OCI-LY3 (cell line): Measurements from ENCODE around the gene ACOXL.

Source experiments
- H2AFZ ChIP-seq: fragments of 200-600, 300-600 bp; shearing (Covaris generic); 2 replicates; pipeline ENCODE4 v1.6.0; 2014; ENCODE audit warnings: antibody characterized with exemption, low read depth, low read length
- H3K27ac ChIP-seq: fragments of 200-600, 300-600 bp; sonication (generic); 2 replicates; pipeline ENCODE4 v1.5.1; 2014; ENCODE audit warnings: mild to moderate bottlenecking, low read length, moderate library complexity, mixed read lengths
- H3K27me3 ChIP-seq: fragments of 200-600, 300-600 bp; sonication (generic); 2 replicates; pipeline ENCODE4 v1.6.1; 2014; ENCODE audit warnings: low read depth, low read length, mixed read lengths
- H3K36me3 ChIP-seq: fragments of 200-600, 300-600 bp; sonication (generic); replicated peaks from 2 replicates; pipeline ENCODE3; 2014; ENCODE audit warnings: low read depth, low read length, mixed read lengths
- H3K4me1 ChIP-seq: fragments of 300-600, 200-600 bp; sonication (generic); 2 replicates; pipeline ENCODE4 v1.6.1; 2014; ENCODE audit warnings: low read length, mixed read lengths
- H3K4me2 ChIP-seq: fragments of 200-600, 300-600 bp; sonication (generic); 2 replicates; pipeline ENCODE4 v1.6.1; 2014; ENCODE audit warnings: low read length, mixed read lengths
- H3K4me3 ChIP-seq: fragments of 300-600, 200-600 bp; sonication (generic); 2 replicates; pipeline ENCODE4 v1.5.1; 2014; ENCODE audit warnings: antibody characterized with exemption, mild to moderate bottlenecking, low read length, moderate library complexity
- H3K79me2 ChIP-seq: fragments of 300-600, 200-600 bp; shearing (Covaris generic); 2 replicates; pipeline ENCODE4 v1.6.1; 2014; ENCODE audit warnings: mild to moderate bottlenecking, low read length, mixed read lengths
- H3K9ac ChIP-seq: fragments of 300-600, 200-600 bp; shearing (Covaris generic); 2 replicates; pipeline ENCODE4 v1.6.0; 2014; ENCODE audit warnings: mild to moderate bottlenecking, low read length, moderate library complexity
- H3K9me3 ChIP-seq: fragments of 200-600, 300-600 bp; shearing (Covaris generic); 2 replicates; pipeline ENCODE4 v1.6.1; 2014; ENCODE audit warnings: low read length, mixed read lengths; ENCODE audit not compliant: insufficient read depth
- H4K20me1 ChIP-seq: fragments of 200-600, 300-600 bp; sonication (generic); 2 replicates; pipeline ENCODE4 v1.6.1; 2016; ENCODE audit warnings: low read length, mixed read lengths; ENCODE audit not compliant: insufficient read depth
- CTCF ChIP-seq: fragments of 200-600, 300-600 bp; sonication (generic); IDR thresholded peaks from 2 replicates; pipeline ENCODE4 v1.5.1; 2014; ENCODE audit warnings: antibody characterized with exemption, low read length, low read depth
- EZH2phosphoT487 ChIP-seq: fragments of 200-600 bp; shearing (Covaris generic); IDR thresholded peaks from 2 replicates; pipeline ENCODE4 v1.6.1; 2018; ENCODE audit warnings: antibody characterized with exemption, mixed run types, low read depth

The ACOXL gene

DNA sequence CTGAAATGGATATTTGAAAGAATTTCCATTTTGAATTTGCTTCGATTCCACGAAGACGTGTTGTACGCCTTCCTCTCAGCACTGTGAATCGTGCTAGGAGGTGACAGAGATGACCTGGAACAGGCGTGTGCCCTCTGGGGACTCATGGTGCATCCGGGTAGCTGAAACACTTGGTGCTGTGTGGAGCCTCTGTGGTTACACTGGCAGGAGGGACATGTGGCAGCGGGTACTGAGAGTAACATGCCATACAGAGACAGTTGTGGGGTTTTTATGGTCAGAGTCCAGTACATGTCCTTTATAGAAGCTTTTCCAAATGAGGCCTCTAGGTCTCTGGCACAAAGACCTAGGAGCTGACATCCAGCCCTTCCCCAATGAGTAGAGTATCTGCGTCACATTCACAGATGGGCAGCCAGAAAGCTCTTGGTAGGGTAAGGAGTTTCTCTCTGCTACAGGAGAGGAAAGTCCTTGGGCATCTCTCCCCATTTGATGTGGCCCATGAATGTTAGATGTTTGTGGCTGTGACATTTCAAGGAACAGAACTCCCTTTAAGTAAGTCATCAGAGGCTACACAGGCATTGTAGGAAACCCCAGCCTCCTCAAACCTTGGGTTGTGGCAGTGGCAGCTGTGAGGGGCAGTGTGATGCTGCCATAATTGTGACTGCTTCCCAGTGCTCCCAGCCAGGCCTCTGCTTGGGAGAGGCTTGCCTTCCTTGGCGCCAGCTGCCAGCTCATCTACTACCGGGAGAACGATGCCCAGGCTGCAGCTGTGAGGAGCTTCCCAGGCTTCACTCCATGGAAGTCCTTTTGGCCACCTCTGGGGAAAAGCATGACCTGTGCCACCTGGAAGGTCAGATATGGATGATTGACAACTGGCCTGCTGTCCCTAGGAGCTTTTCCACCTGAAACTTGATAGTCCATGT lies 80.6 kb downstream of the ACOXL start:
- Histone ChIP-seq H3K4me2 (no peak overlapping the region), H3K9ac (no peak overlapping the region), H4K20me1 (peaks cover 7% of the 10 kb centered on the region; the same call in 1 of the 2 replicates), H3K4me1 (peaks cover 6% of the 10 kb centered on the region), H3K36me3 (no peaks in the 10 kb centered on the region), H3K27me3 (peaks cover 92% of the 10 kb centered on the region), H3K27ac (no peak overlapping the region), H3K9me3 (no peaks in the 10 kb centered on the region), H3K79me2 (no peaks in the 10 kb centered on the region), H3K4me3 (no peak overlapping the region), H2AFZ (no peak overlapping the region)
- no peak for TF ChIP-seq EZH2phosphoT487
- no peak for TF ChIP-seq CTCF

DNA sequence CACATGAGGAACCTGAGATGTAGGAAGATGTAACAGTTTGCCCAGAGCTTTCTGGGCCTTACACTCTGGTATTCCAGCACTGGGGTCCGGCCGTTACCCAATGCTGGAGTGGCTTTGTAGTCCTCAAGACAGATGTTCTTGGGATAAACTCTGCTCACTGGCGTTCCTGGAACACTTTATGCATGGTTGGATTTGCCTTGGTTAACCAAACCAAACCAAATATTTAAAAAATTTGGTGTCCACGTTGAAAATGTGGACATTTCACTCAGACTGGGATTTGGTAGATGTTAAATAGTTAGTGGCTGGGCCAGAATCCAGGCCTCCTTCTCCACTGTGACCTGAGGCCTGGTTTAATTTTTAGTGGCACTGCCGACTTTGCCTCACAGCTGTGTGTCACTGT lies 81.5 kb downstream of the ACOXL start:
- Histone ChIP-seq H3K9ac (no peak overlapping the region), H3K9me3 (no peaks in the 10 kb centered on the region), H3K27ac (no peak overlapping the region), H3K27me3 (peaks cover 88% of the 10 kb centered on the region), H3K4me3 (no peak overlapping the region), H3K4me1 (no peaks in the 10 kb centered on the region), H3K4me2 (no peak overlapping the region), H4K20me1 (peaks cover under 1% of the 10 kb centered on the region; the same call in 1 of the 2 replicates), H2AFZ (no peak overlapping the region), H3K36me3 (no peaks in the 10 kb centered on the region), H3K79me2 (no peaks in the 10 kb centered on the region)
- no peak for TF ChIP-seq CTCF
- no peak for TF ChIP-seq EZH2phosphoT487

- Histone ChIP-seq H4K20me1 (peaks cover 11% of the 10 kb centered on the region; the same call in 1 of the 2 replicates), H3K9me3 (no peaks in the 10 kb centered on the region), H3K4me1 (peaks cover 10% of the 10 kb centered on the region), H2AFZ (no peak overlapping the region), H3K79me2 (no peaks in the 10 kb centered on the region), H3K4me2 (no peak overlapping the region), H3K27ac (no peak overlapping the region), H3K9ac (no peak overlapping the region), H3K36me3 (no peaks in the 10 kb centered on the region), H3K4me3 (no peak overlapping the region), H3K27me3 (peaks cover 88% of the 10 kb centered on the region)
- TF ChIP-seq EZH2phosphoT487 (no peak), CTCF (no peak)
Observed at GRCh38 chr2:110815938-110816337, 83.6 kb downstream of the ACOXL start.
